ENCODE data around the gene INPP5A.
A peak's percentile ranks its signal among the peaks of the same experiment; 100 is the strongest.

INPP5A gene

GRCh38 chr10:132640326-132641125, 102.9 kb downstream of the INPP5A start:
- H3K4me2 ChIP-seq (ENCODE audit: insufficient read depth, low read length, poor library complexity, severe bottlenecking), result no peak overlapping the region

GRCh38 chr10:132641401-132641800, 103.8 kb downstream of the INPP5A start:
- Histone ChIP-seq H2BK5ac (ENCODE audit: low read length) (no peak overlapping the region), H3K23ac (ENCODE audit: low read depth, low read length, poor library complexity) (no peak overlapping the region), H2AFZ (ENCODE audit: low read length) (no peak overlapping the region), H3K18ac (ENCODE audit: low read length) (no peak overlapping the region), H3K36me3 (replicated peaks in 1 of 2; ENCODE audit: control insufficient read depth in 2 of 2, insufficient read depth in 2 of 2, low read length in 2 of 2) (no peaks in the 10 kb centered on the region), H3K9me3 (replicated peaks in 1 of 2; ENCODE audit: control insufficient read depth in 2 of 2, insufficient read depth in 1 of 2, low read depth in 1 of 2, low read length in 2 of 2) (peaks cover 0 to 2% of the 10 kb centered on the region in 2 donors), H4K8ac (ENCODE audit: low read depth, low read length) (no peak overlapping the region), H3K4me2 (ENCODE audit: insufficient read depth, low read length, poor library complexity, severe bottlenecking) (no peak overlapping the region), H3K79me1 (ENCODE audit: low read depth, low read length) (peaks cover 8% of the 10 kb centered on the region), H3K27me3 (ENCODE audit: control insufficient read depth in 3 of 3, insufficient read depth in 3 of 3, low read depth in 1 of 3, low read length in 3 of 3) (no peaks in the 10 kb centered on the region), H3K14ac (ENCODE audit: low read length) (no peak overlapping the region), H2AK5ac (ENCODE audit: low read depth, low read length) (no peak overlapping the region), H2BK12ac (ENCODE audit: low read length) (no peak overlapping the region), H3K4me3 (ENCODE audit: low read length in 2 of 2) (no peak overlapping the region), H2BK120ac (ENCODE audit: low read depth, low read length) (no peak overlapping the region), H3K4me1 (ENCODE audit: control insufficient read depth in 2 of 2, insufficient read depth in 1 of 2, low read depth in 1 of 2, low read length in 2 of 2) (peaks cover 1 to 7% of the 10 kb centered on the region in 2 donors), H3K4ac (ENCODE audit: low read length) (no peak overlapping the region), H4K91ac (ENCODE audit: low read depth, low read length, poor library complexity) (no peak overlapping the region), H2BK15ac (ENCODE audit: low read length) (no peak overlapping the region), H3K27ac (replicated peaks; ENCODE audit: low read length) (no peak overlapping the region), H3K9ac (ENCODE audit: low read depth, low read length, poor library complexity) (no peak overlapping the region)
- DNase-seq (ENCODE audit: low spot score), result no peak
- WGBS, 2 donors (ENCODE audit: extremely low coverage in 2 of 2, insufficient read length in 2 of 2, insufficient replicate concordance in 1 of 2), result no CpG with 5 or more reads among the region's 8 CpGs

More at GRCh38 chr10:132640326-132641125, 102.9 kb downstream of the INPP5A start:
- Histone ChIP-seq H3K27ac (replicated peaks; ENCODE audit: low read length) (no peak overlapping the region), H3K4me1 (ENCODE audit: control insufficient read depth in 2 of 2, insufficient read depth in 1 of 2, low read depth in 1 of 2, low read length in 2 of 2) (peaks cover 1 to 7% of the 10 kb centered on the region in 2 donors), H2BK15ac (ENCODE audit: low read length) (no peak overlapping the region), H3K4ac (ENCODE audit: low read length) (no peak overlapping the region), H3K9ac (ENCODE audit: low read depth, low read length, poor library complexity) (no peak overlapping the region), H3K4me3 (ENCODE audit: low read length in 2 of 2) (no peak overlapping the region), H3K9me3 (replicated peaks in 1 of 2; ENCODE audit: control insufficient read depth in 2 of 2, insufficient read depth in 1 of 2, low read depth in 1 of 2, low read length in 2 of 2) (peaks cover 0 to 2% of the 10 kb centered on the region in 2 donors), H3K79me1 (ENCODE audit: low read depth, low read length) (peaks cover 8% of the 10 kb centered on the region), H2BK5ac (ENCODE audit: low read length) (no peak overlapping the region), H3K23ac (ENCODE audit: low read depth, low read length, poor library complexity) (no peak overlapping the region), H3K14ac (ENCODE audit: low read length) (no peak overlapping the region), H3K27me3 (ENCODE audit: control insufficient read depth in 3 of 3, insufficient read depth in 3 of 3, low read depth in 1 of 3, low read length in 3 of 3) (no peaks in the 10 kb centered on the region), H4K91ac (ENCODE audit: low read depth, low read length, poor library complexity) (peak overlapping the region; percentile 79), H2BK12ac (ENCODE audit: low read length) (no peak overlapping the region), H4K8ac (ENCODE audit: low read depth, low read length) (no peak overlapping the region), H3K36me3 (replicated peaks in 1 of 2; ENCODE audit: control insufficient read depth in 2 of 2, insufficient read depth in 2 of 2, low read length in 2 of 2) (no peaks in the 10 kb centered on the region), H2AFZ (ENCODE audit: low read length) (no peak overlapping the region), H2BK120ac (ENCODE audit: low read depth, low read length) (no peak overlapping the region), H2AK5ac (ENCODE audit: low read depth, low read length) (no peak overlapping the region), H3K18ac (ENCODE audit: low read length) (no peak overlapping the region)
- no CpG with 5 or more reads among the region's 29 CpGs for WGBS, 2 donors (ENCODE audit: extremely low coverage in 2 of 2, insufficient read length in 2 of 2, insufficient replicate concordance in 1 of 2)
- no peak for DNase-seq (ENCODE audit: low spot score)

DNA sequence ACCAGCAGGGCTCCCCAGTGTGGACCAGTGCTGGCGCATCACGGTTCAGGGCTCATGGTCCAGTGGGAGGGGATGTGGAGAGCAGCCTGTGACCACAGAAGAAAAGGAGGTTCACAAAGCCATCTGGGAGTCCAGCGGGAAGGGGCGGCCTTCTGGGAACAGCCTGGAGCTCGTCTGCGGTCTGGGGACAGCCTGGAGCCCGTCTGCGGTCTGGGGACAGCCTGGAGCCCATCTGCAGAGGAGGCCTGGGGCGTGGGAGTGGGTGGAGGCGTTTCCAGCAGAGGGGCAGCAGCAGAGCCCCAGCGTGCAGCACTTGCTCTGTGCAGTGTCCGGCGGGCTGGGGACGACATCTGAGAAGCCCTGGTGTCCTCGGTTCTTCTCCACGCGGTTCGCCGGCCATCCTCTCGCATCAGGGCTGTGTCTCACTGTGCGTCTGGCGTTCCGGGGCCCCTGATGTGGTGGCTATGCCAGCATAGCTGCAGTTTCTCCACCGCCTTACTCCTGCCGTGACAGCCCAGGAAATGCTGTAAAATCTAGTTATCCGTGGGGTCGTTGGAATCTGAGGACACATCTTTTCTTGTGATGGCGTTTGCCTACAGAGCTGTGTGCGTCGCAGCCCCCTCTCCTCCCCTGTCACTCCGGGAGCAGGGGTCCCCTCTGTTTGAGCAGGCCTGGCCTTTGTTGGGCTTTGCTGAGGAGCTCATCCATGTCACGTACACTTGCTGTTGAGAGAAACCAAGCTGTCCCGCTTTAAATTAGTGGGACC, 104.6 kb downstream of the INPP5A start:
- Histone ChIP-seq H3K23ac (ENCODE audit: low read depth, low read length, poor library complexity) (no peak overlapping the region), H3K4me1 (ENCODE audit: control insufficient read depth in 2 of 2, insufficient read depth in 1 of 2, low read depth in 1 of 2, low read length in 2 of 2) (peaks cover 1 to 7% of the 10 kb centered on the region in 2 donors), H3K9ac (ENCODE audit: low read depth, low read length, poor library complexity) (no peak overlapping the region), H4K8ac (ENCODE audit: low read depth, low read length) (peak overlapping the region; percentile 57), H2BK15ac (ENCODE audit: low read length) (no peak overlapping the region), H3K27ac (replicated peaks; ENCODE audit: low read length) (no peak overlapping the region), H2AK5ac (ENCODE audit: low read depth, low read length) (peak overlapping the region; percentile 33), H3K27me3 (ENCODE audit: control insufficient read depth in 3 of 3, insufficient read depth in 3 of 3, low read depth in 1 of 3, low read length in 3 of 3) (no peaks in the 10 kb centered on the region), H2AFZ (ENCODE audit: low read length) (no peak overlapping the region), H3K79me1 (ENCODE audit: low read depth, low read length) (peaks cover 10% of the 10 kb centered on the region), H2BK12ac (ENCODE audit: low read length) (no peak overlapping the region), H3K4me3 (ENCODE audit: low read length in 2 of 2) (peak overlapping the region in 1 of 2 donors; percentile 14), H3K4ac (ENCODE audit: low read length) (no peak overlapping the region), H3K36me3 (replicated peaks in 1 of 2; ENCODE audit: control insufficient read depth in 2 of 2, insufficient read depth in 2 of 2, low read length in 2 of 2) (no peaks in the 10 kb centered on the region), H3K14ac (ENCODE audit: low read length) (peak overlapping the region; percentile 33), H2BK120ac (ENCODE audit: low read depth, low read length) (no peak overlapping the region), H3K4me2 (ENCODE audit: insufficient read depth, low read length, poor library complexity, severe bottlenecking) (no peak overlapping the region), H3K9me3 (replicated peaks in 1 of 2; ENCODE audit: control insufficient read depth in 2 of 2, insufficient read depth in 1 of 2, low read depth in 1 of 2, low read length in 2 of 2) (peaks cover 0 to 2% of the 10 kb centered on the region in 2 donors), H2BK5ac (ENCODE audit: low read length) (no peak overlapping the region), H3K18ac (ENCODE audit: low read length) (peak overlapping the region; percentile 62), H4K91ac (ENCODE audit: low read depth, low read length, poor library complexity) (no peak overlapping the region)
- no peak for DNase-seq (ENCODE audit: low spot score)
- no CpG with 5 or more reads among the region's 33 CpGs for WGBS, 2 donors (ENCODE audit: extremely low coverage in 2 of 2, insufficient read length in 2 of 2, insufficient replicate concordance in 1 of 2)

DNA sequence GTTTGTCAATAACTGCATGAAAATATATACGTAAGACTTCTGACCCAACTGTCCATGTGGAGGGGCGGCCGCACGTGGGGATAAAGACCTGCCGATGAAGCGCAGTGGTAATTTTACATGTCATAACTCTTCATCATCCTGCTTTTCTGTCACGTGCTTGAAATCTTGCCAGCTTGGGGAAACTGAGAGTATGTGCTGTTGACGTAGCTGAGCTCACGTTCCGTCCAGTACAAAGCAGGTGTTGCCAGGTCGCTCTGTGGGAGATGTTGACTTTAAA, 105.1 kb downstream of the INPP5A start:
- H2AK5ac ChIP-seq (ENCODE audit: low read depth, low read length), result no peak overlapping the region
- H3K23ac ChIP-seq (ENCODE audit: low read depth, low read length, poor library complexity), result no peak overlapping the region
- WGBS, 2 donors (ENCODE audit: extremely low coverage in 2 of 2, insufficient read length in 2 of 2, insufficient replicate concordance in 1 of 2), result no CpG with 5 or more reads among the region's 11 CpGs
- H3K18ac ChIP-seq (ENCODE audit: low read length), result no peak overlapping the region
- no peak overlapping the region for H3K4ac ChIP-seq (ENCODE audit: low read length)
- H3K9me3 ChIP-seq (replicated peaks in 1 of 2; ENCODE audit: control insufficient read depth in 2 of 2, insufficient read depth in 1 of 2, low read depth in 1 of 2, low read length in 2 of 2), result peaks cover 0 to 2% of the 10 kb centered on the region in 2 donors
- no peak overlapping the region for H2BK15ac ChIP-seq (ENCODE audit: low read length)
- peaks cover under 1 to 4% of the 10 kb centered on the region in 2 donors for H3K4me1 ChIP-seq (ENCODE audit: control insufficient read depth in 2 of 2, insufficient read depth in 1 of 2, low read depth in 1 of 2, low read length in 2 of 2)
- H3K14ac ChIP-seq (ENCODE audit: low read length), result no peak overlapping the region
- no peak for DNase-seq (ENCODE audit: low spot score)
- peaks cover 10% of the 10 kb centered on the region for H3K79me1 ChIP-seq (ENCODE audit: low read depth, low read length)
- no peak overlapping the region for H2BK120ac ChIP-seq (ENCODE audit: low read depth, low read length)
- H3K9ac ChIP-seq (ENCODE audit: low read depth, low read length, poor library complexity), result no peak overlapping the region
- no peaks in the 10 kb centered on the region for H3K27me3 ChIP-seq (ENCODE audit: control insufficient read depth in 3 of 3, insufficient read depth in 3 of 3, low read depth in 1 of 3, low read length in 3 of 3)
- H2AFZ ChIP-seq (ENCODE audit: low read length), result no peak overlapping the region
- no peak overlapping the region for H3K4me2 ChIP-seq (ENCODE audit: insufficient read depth, low read length, poor library complexity, severe bottlenecking)
- H4K91ac ChIP-seq (ENCODE audit: low read depth, low read length, poor library complexity), result no peak overlapping the region
- no peak overlapping the region for H2BK12ac ChIP-seq (ENCODE audit: low read length)
- no peak overlapping the region for H3K4me3 ChIP-seq (ENCODE audit: low read length in 2 of 2)
- no peak overlapping the region for H3K27ac ChIP-seq (replicated peaks; ENCODE audit: low read length)
- H4K8ac ChIP-seq (ENCODE audit: low read depth, low read length), result no peak overlapping the region
- no peaks in the 10 kb centered on the region for H3K36me3 ChIP-seq (replicated peaks in 1 of 2; ENCODE audit: control insufficient read depth in 2 of 2, insufficient read depth in 2 of 2, low read length in 2 of 2)
- no peak overlapping the region for H2BK5ac ChIP-seq (ENCODE audit: low read length)

All from neuronal stem cell (in vitro differentiated cells).